ENCODE measurements around the gene SHF. TPM values are rescaled to one million over a fixed set of nuclear protein-coding genes. Genes with fewer than 3 reads are reported as not detected.

The SHF gene
- total RNA-seq, 2 donors from 2014 or later = 2.7 to 111 TPM

GRCh38 chr15:45185069-45185779, 2.5 kb downstream of the SHF start:
- H3K4me3 Mint-ChIP-seq = peak overlapping the region; percentile 89
- H3K27me3 Mint-ChIP-seq = no peaks in the 10 kb centered on the region
- no peaks in the 10 kb centered on the region for H3K9me3 Mint-ChIP-seq
- H3K36me3 Mint-ChIP-seq (ENCODE audit: low read depth) = peaks cover 59% of the 10 kb centered on the region
- H3K4me1 Mint-ChIP-seq = peaks cover 40% of the 10 kb centered on the region
- peak overlapping the region; percentile 93 for H3K27ac Mint-ChIP-seq
- no peak for ATAC-seq (replicated peaks)

- Mint-ChIP-seq H3K4me1 (peaks cover 45% of the 10 kb centered on the region), H3K27ac (peak overlapping the region; percentile 78), H3K36me3 (ENCODE audit: low read depth) (peaks cover 63% of the 10 kb centered on the region), H3K9me3 (no peaks in the 10 kb centered on the region), H3K4me3 (peak overlapping the region; percentile 89), H3K27me3 (no peaks in the 10 kb centered on the region)
- ATAC-seq (replicated peaks) = no peak
Observed at GRCh38 chr15:45184562-45185041, 3.2 kb downstream of the SHF start.

GRCh38 chr15:45183511-45183910, 4.3 kb downstream of the SHF start:
- peaks cover 64% of the 10 kb centered on the region for H3K36me3 Mint-ChIP-seq (ENCODE audit: low read depth)
- H3K9me3 Mint-ChIP-seq = no peaks in the 10 kb centered on the region
- peak overlapping the region; percentile 78 for H3K27ac Mint-ChIP-seq
- H3K4me3 Mint-ChIP-seq = peak overlapping the region; percentile 89
- H3K4me1 Mint-ChIP-seq = peaks cover 44% of the 10 kb centered on the region
- H3K27me3 Mint-ChIP-seq = no peaks in the 10 kb centered on the region
- ATAC-seq (replicated peaks) = no peak

GRCh38 chr15:45182996-45183395, 4.8 kb downstream of the SHF start:
- Mint-ChIP-seq H3K9me3 (no peaks in the 10 kb centered on the region), H3K27me3 (no peaks in the 10 kb centered on the region), H3K36me3 (ENCODE audit: low read depth) (peaks cover 63% of the 10 kb centered on the region), H3K27ac (peak overlapping the region; percentile 33), H3K4me3 (no peak overlapping the region), H3K4me1 (peaks cover 41% of the 10 kb centered on the region)
- ATAC-seq (replicated peaks) = no peak

- H3K36me3 Mint-ChIP-seq (ENCODE audit: low read depth) = peaks cover 69% of the 10 kb centered on the region
- peaks cover 41% of the 10 kb centered on the region for H3K4me1 Mint-ChIP-seq
- no peaks in the 10 kb centered on the region for H3K27me3 Mint-ChIP-seq
- no peak overlapping the region for H3K4me3 Mint-ChIP-seq
- no peak for ATAC-seq (replicated peaks)
- no peak overlapping the region for H3K27ac Mint-ChIP-seq
- H3K9me3 Mint-ChIP-seq = no peaks in the 10 kb centered on the region
Observed at GRCh38 chr15:45181491-45182285, 6.1 kb downstream of the SHF start.

GRCh38 chr15:45180648-45181436, 6.9 kb downstream of the SHF start:
- H3K4me3 Mint-ChIP-seq = peak overlapping the region; percentile 38
- no peaks in the 10 kb centered on the region for H3K27me3 Mint-ChIP-seq
- peak overlapping the region; percentile 78 for H3K27ac Mint-ChIP-seq
- ATAC-seq (replicated peaks) = no peak
- H3K36me3 Mint-ChIP-seq (ENCODE audit: low read depth) = peaks cover 69% of the 10 kb centered on the region
- H3K9me3 Mint-ChIP-seq = no peaks in the 10 kb centered on the region
- peaks cover 42% of the 10 kb centered on the region for H3K4me1 Mint-ChIP-seq

- Mint-ChIP-seq H3K27me3 (no peaks in the 10 kb centered on the region), H3K36me3 (ENCODE audit: low read depth) (peaks cover 69% of the 10 kb centered on the region), H3K27ac (peak overlapping the region; percentile 78), H3K4me1 (peaks cover 39% of the 10 kb centered on the region), H3K9me3 (no peaks in the 10 kb centered on the region), H3K4me3 (peak overlapping the region; percentile 38)
- ATAC-seq (replicated peaks) = peak; percentile 82
Observed at GRCh38 chr15:45180201-45180600, 7.6 kb downstream of the SHF start.

GRCh38 chr15:45179221-45179985, 8.4 kb downstream of the SHF start:
- no peaks in the 10 kb centered on the region for H3K27me3 Mint-ChIP-seq
- H3K4me3 Mint-ChIP-seq = peak overlapping the region; percentile 38
- H3K4me1 Mint-ChIP-seq = peaks cover 34% of the 10 kb centered on the region
- peak overlapping the region; percentile 78 for H3K27ac Mint-ChIP-seq
- H3K9me3 Mint-ChIP-seq = no peaks in the 10 kb centered on the region
- peak; percentile 34 for ATAC-seq (replicated peaks)
- H3K36me3 Mint-ChIP-seq (ENCODE audit: low read depth) = peaks cover 71% of the 10 kb centered on the region

- no peak for ATAC-seq (replicated peaks)
- H3K27me3 Mint-ChIP-seq = no peaks in the 10 kb centered on the region
- H3K27ac Mint-ChIP-seq = no peak overlapping the region
- H3K36me3 Mint-ChIP-seq (ENCODE audit: low read depth) = peaks cover 76% of the 10 kb centered on the region
- no peak overlapping the region for H3K4me3 Mint-ChIP-seq
- H3K9me3 Mint-ChIP-seq = no peaks in the 10 kb centered on the region
- peaks cover 20% of the 10 kb centered on the region for H3K4me1 Mint-ChIP-seq
Observed at GRCh38 chr15:45177285-45177684, 10.5 kb downstream of the SHF start.

- no peak overlapping the region for H3K4me3 Mint-ChIP-seq
Observed at GRCh38 chr15:45174577-45174976, 13.2 kb downstream of the SHF start.

GRCh38 chr15:45174069-45174468, 13.7 kb downstream of the SHF start:
- Mint-ChIP-seq H3K27ac (no peak overlapping the region), H3K9me3 (no peaks in the 10 kb centered on the region), H3K4me3 (no peak overlapping the region), H3K36me3 (ENCODE audit: low read depth) (peaks cover 79% of the 10 kb centered on the region), H3K4me1 (peaks cover 5% of the 10 kb centered on the region), H3K27me3 (no peaks in the 10 kb centered on the region)
- ATAC-seq (replicated peaks) = no peak

More at GRCh38 chr15:45174577-45174976, 13.2 kb downstream of the SHF start:
- no peaks in the 10 kb centered on the region for H3K27me3 Mint-ChIP-seq
- no peaks in the 10 kb centered on the region for H3K9me3 Mint-ChIP-seq
- peaks cover 5% of the 10 kb centered on the region for H3K4me1 Mint-ChIP-seq
- no peak overlapping the region for H3K27ac Mint-ChIP-seq
- no peak for ATAC-seq (replicated peaks)
- H3K36me3 Mint-ChIP-seq (ENCODE audit: low read depth) = peaks cover 79% of the 10 kb centered on the region

- peaks cover 60% of the 10 kb centered on the region for H3K36me3 Mint-ChIP-seq (ENCODE audit: low read depth)
Observed at GRCh38 chr15:45171912-45172311, 15.9 kb downstream of the SHF start.

GRCh38 chr15:45169608-45170480, 17.9 kb downstream of the SHF start:
- ATAC-seq (replicated peaks) = no peak
- Mint-ChIP-seq H3K4me1 (no peaks in the 10 kb centered on the region), H3K27ac (no peak overlapping the region), H3K9me3 (no peaks in the 10 kb centered on the region), H3K4me3 (no peak overlapping the region), H3K27me3 (no peaks in the 10 kb centered on the region), H3K36me3 (ENCODE audit: low read depth) (peaks cover 52% of the 10 kb centered on the region)

More at GRCh38 chr15:45171912-45172311, 15.9 kb downstream of the SHF start:
- Mint-ChIP-seq H3K27ac (no peak overlapping the region), H3K27me3 (no peaks in the 10 kb centered on the region), H3K9me3 (no peaks in the 10 kb centered on the region), H3K4me3 (no peak overlapping the region), H3K4me1 (peaks cover 5% of the 10 kb centered on the region)
- no peak for ATAC-seq (replicated peaks)

All from activated T-helper 17 cell treated with anti-CD3 and anti-CD28 coated beads, Interleukin-2, amount 50 U/mL, for 72 hours (primary cell).